Mesodermal cell (in vitro differentiated cells): ENCODE data around the gene SERPINE2.

Source experiments
- H3K27ac ChIP-seq: 2 replicates; pipeline ENCODE4 v1.7.0; 2013; ENCODE audit warnings: mild to moderate bottlenecking, low read depth, low read length, moderate library complexity; ENCODE audit not compliant: severe bottlenecking
- H3K36me3 ChIP-seq: 2 replicates; pipeline ENCODE4 v1.7.1; 2013; ENCODE audit warnings: mild to moderate bottlenecking, low read length, moderate library complexity; ENCODE audit not compliant: control insufficient read depth, insufficient read depth
- H3K4me1 ChIP-seq: one replicate; pipeline ENCODE4 v1.7.1; 2013; ENCODE audit warnings: mild to moderate bottlenecking, low read length; ENCODE audit not compliant: insufficient read depth, control insufficient read depth, poor library complexity, severe bottlenecking
- H3K4me3 ChIP-seq: 2 replicates; pipeline ENCODE4 v1.7.0; 2013; ENCODE audit warnings: low read length, control low read depth, mild to moderate bottlenecking; ENCODE audit not compliant: insufficient read depth, poor library complexity, severe bottlenecking; ENCODE audit errors: extremely low read depth
- H3K9me3 ChIP-seq: 2 replicates; pipeline ENCODE4 v1.7.1; 2013; ENCODE audit warnings: mild to moderate bottlenecking, low read length, moderate library complexity; ENCODE audit not compliant: control insufficient read depth
- WGBS, 2 experiments: methylation state at CpG; one replicate each; pipeline ENCODE4 v1.1.5; 2013; ENCODE audit warnings: missing lambda C conversion rate in 2 of 2; ENCODE audit not compliant: insufficient coverage in 2 of 2; 5-methylcytosine and 5-hydroxymethylcytosine counted together

SERPINE2 gene

DNA sequence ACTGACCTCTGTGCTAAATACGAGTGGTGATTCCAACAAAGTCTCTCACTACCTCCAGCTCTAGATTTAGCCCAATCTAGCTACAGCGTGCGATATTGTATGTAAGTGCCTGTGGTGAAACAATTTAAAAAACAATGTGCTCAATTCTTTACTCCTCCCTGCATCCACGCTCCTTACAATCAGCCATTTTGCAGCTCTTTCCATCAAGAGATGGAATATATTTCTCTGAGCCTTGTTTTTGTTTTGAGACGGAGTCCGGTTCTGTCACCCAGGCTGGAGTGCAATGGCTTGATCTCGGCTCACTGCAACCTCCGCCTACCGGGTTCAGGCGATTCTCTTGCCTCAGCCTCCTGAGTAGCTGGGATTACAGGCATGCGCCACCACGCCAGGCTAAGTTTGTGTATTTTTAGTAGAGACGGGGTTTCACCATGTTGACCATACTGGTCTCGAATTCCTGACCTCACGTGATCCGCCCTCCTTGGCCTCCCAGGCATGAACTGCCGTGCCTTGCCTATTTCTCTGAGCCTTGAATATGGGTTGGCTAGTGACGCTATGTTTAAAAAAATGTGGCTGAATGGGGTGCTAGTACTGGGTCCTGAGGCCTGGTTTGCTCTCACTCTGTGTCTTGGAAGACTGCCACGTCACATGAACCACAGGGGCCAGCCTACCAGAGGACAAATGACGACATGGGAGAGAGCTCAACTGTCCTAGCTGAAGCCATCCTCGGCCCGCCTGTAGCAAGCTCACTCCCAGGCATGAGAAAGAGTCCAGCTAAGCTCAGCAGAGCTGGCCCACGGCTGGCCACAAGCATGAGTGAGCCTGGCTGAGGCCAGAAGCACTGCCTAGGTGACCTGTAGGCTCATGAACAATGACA is 108.7 kb downstream of the SERPINE2 start:
- WGBS, 2 experiments, result 86 to 89% methylated on average over 20 of the region's 23 CpGs
- Histone ChIP-seq H3K4me3 (no peak overlapping the region), H3K36me3 (peaks cover 14% of the 10 kb centered on the region), H3K9me3 (peaks cover 20% of the 10 kb centered on the region), H3K4me1 (peaks cover 5% of the 10 kb centered on the region), H3K27ac (no peak overlapping the region)

DNA sequence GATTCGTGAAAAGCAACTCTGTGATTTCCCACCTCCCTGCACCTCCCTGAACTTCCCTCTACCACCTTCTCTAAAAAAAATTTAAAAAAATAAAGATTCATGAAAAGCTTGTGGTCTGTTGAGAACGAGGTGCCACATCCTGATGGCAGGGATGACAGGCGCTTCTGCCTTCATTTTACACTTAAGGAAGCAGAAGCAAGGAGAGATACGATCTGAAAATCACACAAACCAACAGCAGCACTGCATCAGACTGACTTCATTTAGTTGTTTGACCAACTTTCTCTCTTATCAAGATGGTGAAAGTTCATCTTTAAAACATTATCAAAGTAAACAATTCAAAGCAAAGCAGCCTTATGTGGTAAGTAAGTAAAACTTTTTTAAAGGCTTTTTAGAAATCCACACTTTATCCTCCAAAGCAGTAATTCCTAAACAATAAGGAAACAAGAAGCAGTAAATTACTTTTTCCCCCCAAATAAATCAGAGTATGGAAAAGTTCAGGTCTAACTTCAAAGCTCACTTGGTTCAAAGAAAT is 109.4 kb downstream of the SERPINE2 start:
- 72 to 94% methylated on average over 2 to 3 of the region's 4 CpGs for WGBS, 2 experiments
- peaks cover 14% of the 10 kb centered on the region for H3K36me3 ChIP-seq
- no peak overlapping the region for H3K4me3 ChIP-seq
- peaks cover 5% of the 10 kb centered on the region for H3K4me1 ChIP-seq
- peaks cover 20% of the 10 kb centered on the region for H3K9me3 ChIP-seq
- H3K27ac ChIP-seq, result no peak overlapping the region

DNA sequence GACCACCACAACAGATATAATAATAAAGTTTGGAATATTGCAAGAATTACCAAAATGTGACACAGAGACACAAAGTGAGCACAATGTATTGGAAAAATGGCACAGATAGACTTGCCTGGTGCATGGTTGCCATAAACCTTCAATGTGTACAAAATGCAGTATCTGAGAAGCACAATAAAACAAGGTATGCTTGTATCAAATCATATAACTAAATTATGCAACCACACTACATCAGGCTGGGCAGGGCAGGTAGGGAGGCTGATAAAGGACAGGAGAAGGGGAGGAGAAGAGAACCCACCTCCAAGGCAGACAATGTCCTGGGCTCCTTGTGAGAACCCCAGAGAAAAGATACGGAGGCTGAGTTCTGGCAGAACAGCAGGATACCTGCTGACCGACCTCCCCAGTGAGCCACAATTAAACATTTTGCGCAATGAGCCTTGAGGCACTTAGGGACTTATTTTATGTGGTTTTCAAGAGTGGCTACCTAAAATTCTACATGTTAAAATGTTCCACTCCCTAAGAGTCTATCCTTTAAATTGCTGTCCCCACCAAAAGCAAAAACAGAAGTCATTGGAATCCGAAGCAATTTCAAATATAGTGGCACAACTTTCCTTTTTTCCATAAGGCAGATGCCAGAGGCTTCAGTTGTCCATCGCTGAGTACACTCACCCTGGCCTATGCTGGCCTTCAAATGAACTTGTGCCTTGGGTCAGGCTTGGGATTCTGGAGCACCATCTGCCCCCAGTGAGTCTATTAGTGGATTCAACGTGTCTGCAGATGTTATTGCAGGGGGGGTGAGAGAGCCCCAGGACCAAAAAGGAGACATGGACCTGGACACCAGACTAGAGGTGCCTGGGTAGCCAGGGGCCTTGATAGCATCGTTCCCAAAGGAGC is 110.7 kb downstream of the SERPINE2 start:
- peaks cover 5% of the 10 kb centered on the region for H3K4me1 ChIP-seq
- H3K4me3 ChIP-seq, result no peak overlapping the region
- H3K9me3 ChIP-seq, result peaks cover 20% of the 10 kb centered on the region
- WGBS, 2 experiments, result 91 to 96% methylated on average over 4 to 5 of the region's 7 CpGs
- H3K27ac ChIP-seq, result no peak overlapping the region
- H3K36me3 ChIP-seq, result peaks cover 14% of the 10 kb centered on the region

DNA sequence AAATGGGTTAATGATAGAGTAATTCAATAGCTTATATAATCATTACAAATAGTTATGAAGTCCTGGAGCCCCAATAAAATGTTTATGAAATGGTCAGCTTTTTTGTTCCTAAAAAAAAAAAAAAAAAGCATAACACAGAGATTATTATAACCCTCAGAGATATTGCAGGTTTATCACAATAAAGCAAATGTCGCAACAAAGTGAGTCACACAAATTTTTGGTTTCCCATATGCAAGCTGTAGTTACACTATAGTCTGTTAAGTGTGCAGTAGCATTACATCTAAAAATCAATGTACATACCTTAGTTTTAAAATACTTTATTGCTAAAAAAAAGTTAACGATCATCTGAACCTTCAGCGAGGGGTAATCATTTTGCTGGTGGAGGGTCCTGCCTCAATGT is 114.0 kb downstream of the SERPINE2 start:
- peaks cover 20% of the 10 kb centered on the region for H3K9me3 ChIP-seq
- WGBS, 2 experiments, result 100% methylated on average over 1 of the region's 3 CpGs; no CpG with 5 or more reads in 1 of the 2 experiments
- H3K4me3 ChIP-seq, result no peak overlapping the region
- no peak overlapping the region for H3K27ac ChIP-seq
- peaks cover 24% of the 10 kb centered on the region for H3K36me3 ChIP-seq
- no peaks in the 10 kb centered on the region for H3K4me1 ChIP-seq
